ENCODE measurements around the gene F2RL3.

The F2RL3 gene

DNA sequence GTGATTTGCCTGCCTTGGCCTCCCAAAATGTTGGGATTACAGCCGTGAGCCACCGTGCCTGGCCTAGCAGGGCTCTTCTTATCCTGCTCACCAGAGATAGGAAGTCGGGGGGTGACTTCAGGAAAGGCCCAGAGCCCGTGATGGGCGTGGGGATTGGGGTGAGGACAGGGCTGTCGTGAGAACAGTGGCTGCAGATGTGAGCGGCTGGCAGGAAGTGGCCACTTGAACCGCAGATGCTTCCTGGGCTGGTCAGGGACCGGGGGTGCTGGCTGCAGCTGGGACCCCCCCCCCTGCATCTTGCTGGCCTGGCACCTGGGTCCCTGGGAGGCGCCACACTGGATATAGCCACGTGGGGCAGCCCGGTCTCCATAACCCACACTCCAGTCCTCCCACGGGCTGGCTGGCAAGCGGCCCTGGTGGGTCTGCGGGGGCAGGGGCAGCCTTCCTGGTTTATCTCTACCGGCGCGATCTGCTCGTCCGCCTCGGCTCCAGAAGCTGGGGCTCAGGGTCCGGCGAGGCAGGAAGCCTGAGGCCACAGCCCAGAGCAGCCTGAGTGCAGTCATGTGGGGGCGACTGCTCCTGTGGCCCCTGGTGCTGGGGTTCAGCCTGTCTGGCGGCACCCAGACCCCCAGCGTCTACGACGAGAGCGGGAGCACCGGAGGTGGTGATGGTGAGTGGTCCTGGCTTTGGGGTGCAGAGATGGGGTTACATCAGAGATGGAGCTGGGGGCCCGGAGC lies at the start of gene F2RL3:
Gene F2RL3, plus strand, starts transcription at position 371 of the 737 bp plus-strand sequence. Its CDS starts 191 bp downstream, at position 562.
- no peak for DNase-seq (ENCODE audit: low spot score)

GRCh38 chr19:16841391-16841926 lies 47.3 kb upstream of the F2RL3 start:
- DNase-seq (ENCODE audit: low spot score) = no peak

- no peak for DNase-seq (ENCODE audit: low spot score)
Observed at GRCh38 chr19:16846901-16847300, 41.9 kb upstream of the F2RL3 start.

DNA sequence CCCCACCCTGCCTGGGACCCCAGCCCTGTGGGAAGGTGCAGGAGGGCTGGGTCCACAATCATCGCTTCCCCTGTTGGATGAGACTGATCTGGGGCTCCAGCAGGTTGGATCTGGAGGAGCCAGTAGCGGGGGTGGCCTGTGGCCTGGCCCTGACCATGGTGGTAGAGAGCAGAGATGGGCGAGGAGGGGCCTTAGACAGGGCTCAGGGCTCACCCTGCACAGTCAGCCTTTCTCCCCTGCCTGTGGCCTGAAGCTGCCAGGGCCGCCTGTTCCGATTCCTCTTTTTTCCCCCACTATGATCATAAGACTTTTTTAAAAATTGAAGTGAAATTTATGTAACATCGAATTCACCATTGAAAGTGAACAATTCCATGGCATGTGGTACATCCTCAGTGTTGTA lies 41.4 kb upstream of the F2RL3 start:
- DNase-seq (ENCODE audit: low spot score) = no peak

DNA sequence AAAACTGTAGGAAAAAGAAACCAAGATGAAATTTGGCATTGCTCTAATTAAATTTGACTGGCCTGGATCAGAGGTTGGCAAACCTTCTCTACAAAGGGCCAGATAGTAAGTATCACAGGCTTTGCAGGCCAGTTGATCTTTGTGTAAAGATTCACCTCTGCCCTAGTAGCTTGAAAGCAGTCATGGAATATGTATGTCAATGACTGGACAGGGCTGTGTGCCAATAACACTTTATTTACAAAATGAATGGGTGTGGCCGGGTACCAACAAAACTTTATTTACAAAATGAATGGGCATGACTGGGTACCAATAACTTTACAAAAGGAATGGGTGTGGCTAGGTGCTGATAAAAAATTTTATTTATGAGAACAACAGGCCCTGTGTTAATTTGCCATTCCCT lies 39.6 kb upstream of the F2RL3 start:
- no peak for DNase-seq (ENCODE audit: low spot score)

DNA sequence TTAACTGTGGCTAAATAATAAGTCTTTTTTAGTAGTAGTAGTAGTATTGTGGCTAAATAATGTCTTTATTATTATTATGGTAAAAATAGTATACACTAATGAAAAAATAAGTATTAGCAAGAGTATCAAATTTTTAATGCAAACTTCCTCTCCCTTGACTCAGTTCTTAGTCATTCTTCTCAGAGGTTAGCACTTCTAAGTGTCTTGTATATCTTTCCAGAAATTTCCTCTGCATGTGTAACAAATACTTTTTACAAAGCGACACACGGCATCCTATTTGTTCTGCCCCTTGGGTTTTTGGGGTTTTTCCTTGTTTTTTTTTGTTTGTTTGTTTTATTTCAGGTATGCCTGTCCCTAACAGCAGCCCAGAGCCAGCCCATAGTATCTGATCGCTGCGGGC lies 38.7 kb upstream of the F2RL3 start:
- no peak for DNase-seq (ENCODE audit: low spot score)

DNA sequence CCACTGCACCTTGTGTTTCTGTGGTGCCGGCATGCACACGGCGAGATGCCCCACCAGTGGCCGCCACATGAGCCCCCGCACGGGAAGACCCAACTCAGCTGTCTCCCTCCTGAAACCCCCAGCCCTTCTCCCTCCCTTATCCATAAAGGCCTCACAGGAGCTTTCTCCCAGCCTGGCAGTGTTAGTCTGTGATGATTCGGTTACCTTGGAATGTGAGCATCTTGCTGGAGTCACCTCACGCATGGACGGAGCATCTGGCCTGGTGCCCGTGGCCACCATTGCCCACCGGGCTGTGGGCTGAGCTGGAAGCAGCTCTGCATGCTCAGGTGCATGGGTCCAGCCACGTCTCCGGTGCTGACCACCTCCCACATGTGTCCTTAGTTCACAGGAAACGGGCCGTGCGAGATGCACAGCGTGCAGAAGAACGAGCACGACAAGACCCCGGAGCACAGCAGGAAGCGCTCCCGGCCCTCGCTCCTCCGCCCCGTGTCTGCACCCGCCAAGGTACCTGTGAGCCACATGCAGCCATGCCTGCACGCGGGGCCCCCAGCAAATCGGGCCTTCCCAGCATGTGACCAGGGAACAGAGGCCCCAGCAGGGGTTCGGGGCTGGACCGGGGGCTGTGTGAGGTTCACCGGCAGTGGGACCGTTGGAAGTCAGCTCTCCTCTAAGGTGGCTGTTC lies 37.6 kb upstream of the F2RL3 start:
- no peak for DNase-seq (ENCODE audit: low spot score)

- DNase-seq (ENCODE audit: low spot score) = no peak
Observed at GRCh38 chr19:16853066-16853465, 35.7 kb upstream of the F2RL3 start.

- DNase-seq (ENCODE audit: low spot score) = no peak
Observed at GRCh38 chr19:16856091-16856490, 32.7 kb upstream of the F2RL3 start.

DNA sequence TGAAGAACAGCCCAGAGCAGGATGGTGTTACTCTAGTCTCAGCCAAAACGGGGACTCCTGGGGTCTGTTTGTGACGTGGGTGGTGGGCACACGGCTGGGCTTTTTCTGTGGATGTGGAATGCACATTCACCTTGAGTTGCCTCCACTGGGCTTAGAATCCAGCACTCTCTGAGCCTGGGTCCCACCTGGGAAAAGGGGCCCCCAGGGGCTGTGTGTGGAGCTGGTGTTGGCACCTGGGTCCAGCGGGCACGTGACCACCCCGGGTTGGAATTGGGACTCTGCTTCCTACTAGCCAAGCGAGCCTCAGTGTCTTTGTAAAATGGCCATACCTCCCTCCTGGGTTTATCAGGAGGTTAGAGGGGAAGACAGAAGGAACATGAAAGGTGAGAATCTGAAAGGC lies 29.2 kb upstream of the F2RL3 start:
- DNase-seq (ENCODE audit: low spot score) = no peak

GRCh38 chr19:16860118-16860517 lies 28.7 kb upstream of the F2RL3 start:
- DNase-seq (ENCODE audit: low spot score) = no peak

- DNase-seq (ENCODE audit: low spot score) = no peak
Observed at GRCh38 chr19:16861011-16861410, 27.8 kb upstream of the F2RL3 start.

- no peak for DNase-seq (ENCODE audit: low spot score)
Observed at GRCh38 chr19:16861834-16862233, 27.0 kb upstream of the F2RL3 start.

GRCh38 chr19:16862826-16863415 lies 25.9 kb upstream of the F2RL3 start:
- no peak for DNase-seq (ENCODE audit: low spot score)

GRCh38 chr19:16867211-16867610 lies 21.6 kb upstream of the F2RL3 start:
- DNase-seq (ENCODE audit: low spot score) = no peak

GRCh38 chr19:16868423-16869130 lies 20.2 kb upstream of the F2RL3 start:
- no peak for DNase-seq (ENCODE audit: low spot score)

GRCh38 chr19:16869331-16869972 lies 19.3 kb upstream of the F2RL3 start:
- DNase-seq (ENCODE audit: low spot score) = no peak

DNA sequence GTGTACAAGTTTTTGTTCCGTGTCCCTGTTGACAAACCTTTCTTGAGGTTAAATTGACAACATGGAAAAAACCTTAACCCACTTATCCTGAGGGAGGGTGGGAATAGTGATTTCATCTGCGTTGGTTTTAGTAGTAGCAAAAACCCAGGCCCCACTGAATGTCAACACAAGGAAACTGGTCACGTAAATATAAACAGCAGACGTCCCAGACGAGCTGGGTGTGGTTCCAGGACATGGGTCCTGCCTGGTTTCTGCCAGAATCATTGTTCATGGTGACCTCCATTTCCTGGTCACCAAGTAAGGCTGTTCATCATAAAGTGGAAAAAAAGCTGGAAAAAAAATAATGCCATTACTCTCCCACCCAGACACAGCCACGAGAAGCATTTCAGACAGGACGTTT lies 16.9 kb upstream of the F2RL3 start:
- DNase-seq (ENCODE audit: low spot score) = no peak

DNA sequence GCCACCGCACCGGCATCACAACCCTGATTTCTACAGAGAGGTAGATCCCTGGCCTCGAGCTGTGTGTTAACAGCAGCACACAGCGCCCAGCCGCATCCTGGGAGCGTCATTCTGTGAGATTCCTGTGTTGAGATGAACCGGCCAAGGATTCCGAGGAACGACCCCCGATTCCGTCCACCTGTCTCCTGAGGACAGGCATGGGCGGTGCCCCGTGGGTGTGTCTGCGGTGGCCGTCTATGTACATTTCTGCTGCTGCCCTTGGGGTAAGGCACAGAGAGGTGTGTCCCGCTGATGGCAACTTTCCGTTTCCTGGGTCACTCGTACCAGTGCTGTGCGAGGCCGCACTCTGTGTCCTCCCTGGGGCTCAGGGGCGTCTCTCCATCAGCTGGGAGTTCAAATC lies 16.1 kb upstream of the F2RL3 start:
- DNase-seq (ENCODE audit: low spot score) = no peak

DNA sequence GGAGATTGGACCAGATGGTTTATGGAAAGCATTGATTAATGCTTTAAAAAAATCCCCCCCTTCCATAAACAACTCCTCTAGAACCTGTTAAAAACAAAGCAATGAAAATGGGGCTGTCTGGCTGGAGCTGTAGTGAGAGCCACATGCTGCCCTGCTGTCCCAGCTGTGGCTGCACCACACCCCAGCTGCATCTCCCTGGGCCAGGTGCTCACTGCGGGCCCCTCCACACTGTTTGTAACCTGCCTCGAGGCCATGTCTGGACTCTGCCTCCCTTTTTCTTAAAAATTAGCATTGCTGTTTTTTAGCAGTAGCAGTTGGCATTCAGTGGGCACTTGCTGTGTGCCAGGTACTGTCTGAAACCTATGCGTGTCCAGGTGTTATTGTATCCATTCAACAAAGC lies 15.2 kb upstream of the F2RL3 start:
- no peak for DNase-seq (ENCODE audit: low spot score)

DNA sequence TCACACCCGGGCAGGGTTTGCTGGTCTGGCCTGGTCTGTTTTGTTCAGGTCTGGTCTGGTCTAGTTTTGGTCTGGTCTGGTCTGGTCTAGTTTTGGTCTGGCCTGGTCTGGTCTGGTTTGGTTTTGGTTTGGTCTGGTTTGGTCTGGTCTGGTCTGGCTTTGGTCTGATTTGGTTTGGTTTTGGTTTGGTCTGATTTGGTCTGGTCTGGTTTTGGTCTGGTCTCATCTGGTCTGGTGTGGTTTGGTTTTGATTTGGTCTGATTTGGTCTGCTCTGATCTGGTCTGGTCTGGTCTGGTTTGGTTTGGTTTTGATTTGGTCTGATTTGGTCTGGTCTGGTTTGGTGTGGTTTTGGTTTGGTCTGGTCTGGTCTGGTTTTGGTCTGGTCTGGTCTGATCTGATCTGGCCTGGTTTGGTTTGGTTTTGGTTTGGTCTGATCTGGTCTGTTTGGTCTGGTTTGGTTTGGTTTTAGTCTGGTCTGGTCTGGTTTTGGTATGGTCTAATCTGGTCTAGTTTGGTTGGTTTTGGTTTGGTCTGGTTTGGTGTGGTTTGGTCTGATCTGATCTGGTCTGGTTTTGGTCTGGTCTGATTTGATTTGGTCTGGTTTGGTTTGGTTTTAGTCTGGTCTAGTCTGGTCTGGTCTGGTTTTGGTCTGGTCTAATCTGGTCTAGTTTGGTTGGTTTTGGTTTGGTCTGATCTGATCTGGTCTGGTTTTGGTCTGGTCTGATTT lies 14.4 kb upstream of the F2RL3 start:
- DNase-seq (ENCODE audit: low spot score) = no peak
